ENCODE results near the gene FNDC10.

The FNDC10 gene

DNA sequence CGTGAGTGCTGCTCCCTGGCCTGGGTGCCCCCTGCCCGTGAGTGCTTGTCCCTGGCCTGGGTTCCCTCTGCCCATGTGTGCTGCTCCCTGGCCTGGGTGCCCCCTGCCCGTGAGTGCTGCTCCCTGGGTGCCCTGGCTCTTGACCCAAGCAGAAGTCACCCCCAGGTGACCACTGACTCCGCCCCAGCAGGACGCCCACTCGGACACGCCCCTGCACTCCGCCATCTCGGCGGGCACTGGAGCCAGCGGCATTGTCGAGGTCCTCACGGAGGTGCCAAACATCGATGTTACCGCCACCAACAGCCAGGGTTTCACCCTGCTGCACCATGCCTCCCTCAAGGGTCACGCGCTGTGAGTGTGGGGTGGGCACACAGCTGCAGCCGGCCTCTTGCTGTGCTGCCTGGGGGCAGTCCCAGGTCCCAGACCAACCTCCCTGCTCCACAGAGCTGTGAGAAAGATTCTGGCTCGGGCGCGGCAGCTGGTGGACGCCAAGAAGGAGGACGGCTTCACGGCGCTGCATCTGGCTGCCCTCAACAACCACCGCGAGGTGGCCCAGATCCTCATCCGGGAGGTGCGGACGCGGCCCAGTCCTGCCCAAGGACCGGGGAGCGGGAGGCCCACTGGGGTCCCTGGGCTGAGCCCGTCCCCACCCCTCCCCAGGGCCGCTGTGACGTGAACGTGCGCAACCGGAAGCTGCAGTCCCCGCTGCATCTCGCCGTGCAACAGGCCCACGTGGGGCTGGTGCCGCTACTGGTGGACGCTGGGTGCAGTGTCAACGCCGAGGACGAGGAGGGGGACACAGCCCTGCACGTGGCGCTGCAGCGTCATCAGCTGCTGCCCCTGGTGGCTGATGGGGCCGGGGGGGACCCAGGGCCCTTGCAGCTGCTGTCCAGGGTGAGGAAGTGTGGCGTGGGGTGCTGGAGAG is 28.2 kb upstream of the FNDC10 start:
- DNase-seq (ENCODE audit: low spot score), result no peak

- no peak for DNase-seq (ENCODE audit: low spot score)
Measured at GRCh38 chr1:1627261-1627828, 27.4 kb upstream of the FNDC10 start.

- DNase-seq (ENCODE audit: low spot score), result no peak
Measured at GRCh38 chr1:1626207-1627141, 26.5 kb upstream of the FNDC10 start.

DNA sequence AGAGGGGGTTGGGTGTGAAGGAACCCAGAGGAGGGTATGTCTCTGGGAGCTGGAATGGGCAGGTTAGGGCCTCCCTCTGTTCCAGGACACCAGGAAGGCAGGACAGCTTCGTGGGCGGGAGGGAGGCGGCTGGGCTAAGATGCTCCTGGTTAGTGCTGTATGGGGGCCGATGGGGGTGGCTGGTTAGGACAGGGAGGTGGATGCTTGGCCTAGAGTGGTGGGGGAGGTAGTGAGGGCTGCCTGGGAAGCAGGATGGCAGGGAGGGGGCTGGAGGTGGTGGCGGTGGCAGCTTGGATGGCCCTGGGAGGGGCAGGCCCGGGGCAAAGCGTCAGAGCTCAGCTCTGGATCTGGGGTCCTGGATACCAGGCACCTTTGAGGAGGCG is 25.9 kb upstream of the FNDC10 start:
- no peak for DNase-seq (ENCODE audit: low spot score)

GRCh38 chr1:1625404-1625775 is 25.5 kb upstream of the FNDC10 start:
- DNase-seq (ENCODE audit: low spot score), result no peak

DNA sequence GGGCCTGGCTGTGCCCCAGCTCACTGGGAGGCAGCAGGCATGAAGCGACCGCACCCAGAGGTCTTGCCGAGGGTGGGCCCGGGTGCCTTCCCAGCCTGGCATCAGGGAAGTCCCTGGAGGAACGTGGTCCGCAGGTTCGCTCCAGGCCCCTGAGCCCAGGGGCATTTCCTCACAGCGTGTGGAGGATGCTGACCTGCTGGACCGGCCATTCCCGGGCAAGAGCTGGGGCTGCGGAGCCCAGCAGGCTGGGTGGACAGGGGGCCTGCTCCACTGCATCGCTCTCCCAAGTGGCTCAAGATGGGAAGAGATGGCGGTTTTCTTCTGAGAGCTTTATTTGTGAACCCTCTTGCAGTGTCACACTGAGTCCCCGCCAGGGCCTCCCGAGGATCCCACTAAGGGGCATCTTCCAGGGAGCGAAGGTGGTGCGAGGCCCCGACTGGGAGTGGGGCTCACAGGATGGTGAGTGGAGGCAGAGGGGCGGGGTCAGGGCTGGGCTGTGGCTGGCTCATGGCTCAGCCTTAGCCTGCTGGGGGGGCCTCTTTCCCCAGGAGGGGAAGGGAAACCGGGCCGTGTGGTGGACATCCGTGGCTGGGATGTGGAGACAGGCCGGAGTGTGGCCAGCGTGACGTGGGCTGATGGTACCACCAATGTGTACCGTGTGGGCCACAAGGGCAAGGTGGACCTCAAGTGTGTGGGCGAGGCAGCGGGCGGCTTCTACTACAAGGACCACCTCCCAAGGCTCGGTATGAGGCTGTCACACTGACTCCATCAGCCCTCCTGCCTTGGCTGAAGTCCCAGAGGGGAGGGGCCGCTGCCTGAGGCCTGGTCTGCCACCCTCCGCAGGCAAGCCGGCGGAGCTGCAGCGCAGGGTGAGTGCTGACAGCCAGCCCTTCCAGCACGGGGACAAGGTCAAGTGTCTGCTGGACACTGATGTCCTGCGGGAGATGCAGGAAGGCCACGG is 24.8 kb upstream of the FNDC10 start:
- DNase-seq (ENCODE audit: low spot score), result no peak

GRCh38 chr1:1623631-1624442 is 23.9 kb upstream of the FNDC10 start:
- DNase-seq (ENCODE audit: low spot score), result no peak

DNA sequence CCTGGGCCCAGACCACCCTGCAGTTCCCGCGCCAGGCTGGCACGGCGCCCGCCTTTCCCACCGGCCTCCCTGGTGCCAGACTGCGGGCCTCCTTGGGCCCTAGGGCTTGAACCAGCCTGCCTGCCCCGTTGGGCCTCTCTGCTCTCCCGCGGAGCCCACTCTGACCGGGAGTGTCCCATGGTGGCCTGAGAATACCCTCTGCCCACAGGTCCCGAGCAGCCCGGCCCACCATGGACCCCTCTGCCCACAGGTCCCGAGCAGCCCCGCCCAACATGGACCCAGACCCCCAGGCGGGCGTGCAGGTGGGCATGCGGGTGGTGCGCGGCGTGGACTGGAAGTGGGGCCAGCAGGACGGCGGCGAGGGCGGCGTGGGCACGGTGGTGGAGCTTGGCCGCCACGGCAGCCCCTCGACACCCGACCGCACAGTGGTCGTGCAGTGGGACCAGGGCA is 23.3 kb upstream of the FNDC10 start:
- no peak for DNase-seq (ENCODE audit: low spot score)

DNA sequence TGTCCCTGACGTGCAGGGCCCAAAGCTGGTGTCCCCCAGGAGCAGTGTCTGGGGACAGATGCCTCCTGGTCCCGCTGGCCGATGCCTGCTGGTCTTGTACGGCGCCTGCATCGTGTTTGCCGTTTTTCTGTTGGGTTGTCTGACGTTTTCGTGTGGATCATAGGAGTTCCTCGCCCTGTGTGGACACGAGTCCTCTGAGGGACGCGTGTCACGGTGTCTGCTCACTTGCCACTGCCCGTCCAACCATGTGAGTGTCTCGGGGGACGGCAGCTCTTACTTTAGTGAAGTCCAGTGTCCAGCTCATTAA is 22.8 kb upstream of the FNDC10 start:
- no peak for DNase-seq (ENCODE audit: low spot score)

DNA sequence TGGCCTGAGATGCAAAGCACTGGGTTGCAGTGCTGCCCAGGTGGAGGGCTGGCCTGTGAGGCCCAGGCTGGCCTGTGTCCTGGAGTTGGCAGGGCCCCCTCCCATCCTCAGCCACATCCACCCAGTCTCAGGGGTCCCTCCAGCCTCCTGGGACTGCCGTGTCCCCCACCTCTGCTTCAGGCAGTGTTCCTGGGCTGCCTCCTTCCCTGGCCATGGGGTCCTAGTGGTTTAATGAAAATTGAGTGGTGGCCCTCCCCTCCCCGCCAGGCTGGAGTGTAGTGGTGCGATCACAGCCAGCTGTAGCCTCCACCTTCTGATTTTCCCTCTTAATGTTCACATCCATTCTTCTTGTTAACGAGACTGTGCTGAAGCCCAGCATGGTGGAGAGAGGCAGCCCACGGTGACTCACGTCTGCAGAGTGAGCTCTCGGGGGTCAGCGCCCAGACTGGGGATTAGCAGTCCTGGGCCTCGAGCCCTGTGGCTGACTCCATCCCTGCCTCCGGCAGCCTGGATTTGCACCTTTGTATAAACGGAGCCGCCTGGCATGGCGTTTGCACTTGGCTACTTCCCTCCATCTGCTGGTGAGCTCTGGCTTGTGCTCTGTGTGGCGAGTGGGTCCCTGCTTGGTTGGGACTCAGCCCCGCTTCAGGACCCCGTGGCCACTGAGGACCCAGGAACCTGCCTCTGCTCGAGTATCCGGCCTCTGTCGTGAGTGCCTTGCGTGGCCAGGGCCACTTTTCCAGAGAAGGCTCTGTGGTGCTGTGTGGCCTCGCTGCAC is 22.3 kb upstream of the FNDC10 start:
- no peak for DNase-seq (ENCODE audit: low spot score)

DNA sequence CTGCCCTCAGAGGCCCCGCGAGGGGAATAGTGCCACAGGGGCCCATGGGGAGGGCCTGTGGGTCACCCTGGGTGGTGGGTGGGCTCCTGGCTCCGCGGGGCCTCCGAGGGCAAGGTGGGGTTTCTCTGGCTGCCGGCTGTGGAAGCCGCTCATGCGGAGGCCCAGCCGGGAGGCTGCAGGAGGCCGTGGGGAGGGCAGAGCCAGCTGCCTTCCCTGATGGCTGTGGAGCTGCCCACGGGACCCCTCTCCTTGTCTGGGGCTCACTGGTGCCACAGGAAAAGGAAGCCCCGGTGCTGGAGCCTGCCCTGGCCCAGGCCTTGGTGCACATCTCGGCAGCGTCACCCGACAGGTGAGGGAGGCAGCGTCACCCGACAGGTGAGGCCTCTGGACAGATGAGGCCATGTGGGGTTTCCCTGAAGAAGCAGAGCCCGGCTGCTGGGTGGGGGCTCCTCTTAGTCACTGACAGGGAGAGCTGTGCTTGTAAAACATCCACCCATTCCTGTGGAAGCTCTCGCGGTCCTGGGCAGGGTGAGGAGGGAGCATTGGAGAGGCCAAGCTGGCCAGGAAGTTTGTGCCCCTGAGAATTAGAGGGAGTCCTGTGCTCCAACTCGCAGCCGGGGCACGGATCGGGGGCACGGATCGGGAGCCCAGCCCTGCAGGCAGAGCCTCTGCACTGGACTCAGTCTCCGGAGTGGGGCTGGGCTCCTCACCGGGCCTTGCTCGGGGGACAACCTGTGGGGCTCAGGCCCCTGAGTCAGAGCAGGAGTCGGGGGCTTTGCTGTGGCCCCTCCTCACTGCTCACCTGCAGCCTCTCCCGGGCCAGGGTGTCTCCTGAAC is 21.5 kb upstream of the FNDC10 start:
- no peak for DNase-seq (ENCODE audit: low spot score)

DNA sequence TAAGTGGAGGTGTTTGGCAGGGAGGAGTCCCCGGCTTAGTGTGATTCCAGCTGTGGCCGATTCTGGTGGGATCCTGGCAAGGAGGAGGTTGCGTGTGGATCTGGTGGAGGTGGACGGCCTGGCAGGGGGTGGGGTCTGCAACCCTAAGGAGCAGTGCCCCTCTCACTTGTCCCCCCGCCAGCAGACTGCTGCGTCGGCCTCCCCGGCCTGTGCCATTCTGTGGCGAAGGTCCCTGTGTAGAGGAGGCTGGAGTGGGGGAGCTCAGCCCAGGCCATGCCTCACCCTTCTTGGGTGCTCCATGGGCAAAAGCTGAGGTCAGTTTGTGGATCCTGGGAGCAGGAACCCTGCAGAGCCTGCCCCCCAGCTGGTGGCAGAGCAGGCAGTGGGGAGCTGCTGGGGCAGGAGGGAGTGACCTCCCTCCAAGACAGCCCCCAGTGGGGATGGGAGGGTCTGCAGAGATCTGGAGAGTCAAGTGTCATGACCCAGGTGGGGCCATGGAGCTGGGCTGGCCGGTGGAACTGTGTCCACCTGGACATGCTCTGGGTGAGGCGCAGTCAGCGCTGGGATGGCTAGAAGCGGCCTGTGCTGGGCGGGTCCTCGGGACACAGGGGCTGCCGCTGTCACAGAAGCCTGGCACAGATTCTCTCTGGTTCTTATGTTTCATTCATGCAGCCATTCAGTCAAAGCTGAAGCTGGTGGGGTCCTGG is 20.7 kb upstream of the FNDC10 start:
- DNase-seq (ENCODE audit: low spot score), result no peak

DNA sequence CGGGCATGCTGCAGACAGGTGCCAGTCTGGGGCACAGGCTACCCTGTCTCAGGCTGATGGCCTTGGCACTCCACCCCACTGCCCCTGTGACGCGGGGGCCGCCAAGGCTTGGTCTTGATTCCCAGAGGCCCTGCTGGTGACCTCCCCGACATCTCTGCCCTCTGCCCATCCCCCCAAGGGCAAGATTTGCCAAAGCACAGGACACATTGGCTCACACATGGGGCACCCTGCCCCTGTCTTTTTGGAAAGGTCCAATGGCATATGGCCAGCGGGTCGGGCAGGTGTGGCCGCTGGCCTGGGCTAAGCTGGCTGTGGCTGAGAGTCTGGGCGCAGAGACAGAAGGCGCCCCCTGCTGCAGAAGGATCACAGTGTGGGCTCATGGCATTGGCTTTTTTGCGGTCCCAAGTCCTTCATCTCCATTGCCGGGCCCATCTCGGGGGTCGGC is 20.0 kb upstream of the FNDC10 start:
- no peak for DNase-seq (ENCODE audit: low spot score)

- no peak for DNase-seq (ENCODE audit: low spot score)
Measured at GRCh38 chr1:1618396-1619068, 18.6 kb upstream of the FNDC10 start.

GRCh38 chr1:1617925-1618324 is 18.0 kb upstream of the FNDC10 start:
- no peak for DNase-seq (ENCODE audit: low spot score)

DNA sequence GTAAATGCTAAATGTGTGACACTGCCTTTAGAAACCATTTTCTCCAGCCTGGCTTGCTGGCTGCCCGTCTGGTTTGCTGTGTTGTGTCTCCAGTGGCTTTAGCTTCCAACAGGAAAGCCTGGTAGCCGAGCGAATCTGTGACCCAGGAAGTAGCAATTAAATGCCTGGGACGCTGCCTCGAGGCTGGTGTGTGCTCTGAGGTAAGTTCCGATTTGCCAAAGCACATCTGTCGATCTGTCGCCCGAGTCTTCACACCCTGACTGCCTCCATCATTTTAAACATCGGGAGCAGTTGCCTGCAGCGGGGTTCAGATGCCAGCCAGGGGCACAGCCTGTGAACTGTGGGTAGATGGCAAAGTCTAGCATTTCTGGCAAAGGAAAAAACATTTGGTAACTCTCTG is 17.6 kb upstream of the FNDC10 start:
- no peak for DNase-seq (ENCODE audit: low spot score)

GRCh38 chr1:1616838-1617237 is 16.9 kb upstream of the FNDC10 start:
- DNase-seq (ENCODE audit: low spot score), result no peak

Measured in CD4-positive, alpha-beta T cell treated with Interleukin-15 for 4 hours (primary cell).